GM21717 (cell line): ENCODE results near the gene TRIM23.

Experiments used
- ATAC-seq: cut with Tn5 transposase; IDR thresholded peaks from one replicate; pipeline ENCODE4 v1.9.1; 2021; ENCODE audit warnings: mild to moderate bottlenecking, moderate library complexity; ENCODE audit not compliant: unreplicated experiment

Gene TRIM23

GRCh38 chr5:65570598-65571226 lies 53.4 kb downstream of the TRIM23 start:
- ATAC-seq = no peak

- no peak for ATAC-seq
Observed at GRCh38 chr5:65566505-65566904, 57.6 kb downstream of the TRIM23 start.

GRCh38 chr5:65563777-65564176 lies 60.4 kb downstream of the TRIM23 start:
- ATAC-seq = no peak

- peak; percentile 99 for ATAC-seq
Observed at GRCh38 chr5:65562731-65563701, 61.1 kb downstream of the TRIM23 start, which contains the start of the genes CENPK and PPWD1. Gene CENPK, minus strand, starts transcription at chr5:65563168. Its CDS starts 8,261 bp downstream, at chr5:65554907. Gene PPWD1, plus strand, starts transcription at chr5:65563296. Its CDS starts 15 bp downstream, at chr5:65563311.

GRCh38 chr5:65556718-65557117 lies 67.4 kb downstream of the TRIM23 start:
- ATAC-seq = no peak

- no peak for ATAC-seq
Observed at GRCh38 chr5:65556181-65556580, 68.0 kb downstream of the TRIM23 start.

GRCh38 chr5:65555287-65555686 lies 68.8 kb downstream of the TRIM23 start:
- no peak for ATAC-seq

- ATAC-seq = no peak
Observed at GRCh38 chr5:65553941-65554340, 70.2 kb downstream of the TRIM23 start.

GRCh38 chr5:65548281-65548680 lies 75.9 kb downstream of the TRIM23 start:
- ATAC-seq = no peak

- ATAC-seq = no peak
Observed at GRCh38 chr5:65546141-65546540, 78.0 kb downstream of the TRIM23 start.

- ATAC-seq = no peak
Observed at GRCh38 chr5:65544473-65544872, 79.7 kb downstream of the TRIM23 start.

GRCh38 chr5:65539827-65540226 lies 84.3 kb downstream of the TRIM23 start:
- ATAC-seq = no peak
